HG03558 (cell line): ENCODE data around the gene RPS6KA5.
"Not testable (repeated sequence)": the region's sequence is repeated elsewhere in the genome, so short reads cannot be mapped to it uniquely, and the experiment has no call there.

Experiments
- ATAC-seq: cut with Tn5 transposase; IDR thresholded peaks from one replicate; pipeline ENCODE4 v1.9.1; 2021; ENCODE audit warnings: moderate number of reproducible peaks; ENCODE audit not compliant: unreplicated experiment; ENCODE audit errors: extremely low read depth

The RPS6KA5 gene

GRCh38 chr14:90890322-90891020, 170.0 kb downstream of the RPS6KA5 start:
- ATAC-seq, result no peak

- ATAC-seq, result no peak
Measured at GRCh38 chr14:90886297-90886815, 174.1 kb downstream of the RPS6KA5 start.

- ATAC-seq, result no peak
Measured at GRCh38 chr14:90883782-90884181, 176.7 kb downstream of the RPS6KA5 start.

GRCh38 chr14:90883197-90883596, 177.2 kb downstream of the RPS6KA5 start:
- ATAC-seq, result no peak

- ATAC-seq, result no peak
Measured at GRCh38 chr14:90880282-90880681, 180.2 kb downstream of the RPS6KA5 start.

GRCh38 chr14:90874599-90874998, 185.8 kb downstream of the RPS6KA5 start:
- ATAC-seq, result no peak

GRCh38 chr14:90871605-90872233, 188.7 kb downstream of the RPS6KA5 start:
- ATAC-seq, result no peak

GRCh38 chr14:90870950-90871604, 189.4 kb downstream of the RPS6KA5 start:
- no peak for ATAC-seq

GRCh38 chr14:90867501-90867900, 192.9 kb downstream of the RPS6KA5 start:
- no peak for ATAC-seq

- ATAC-seq, result no peak
Measured at GRCh38 chr14:90866833-90867232, 193.6 kb downstream of the RPS6KA5 start.

GRCh38 chr14:90864741-90865140, 195.7 kb downstream of the RPS6KA5 start:
- no peak for ATAC-seq

GRCh38 chr14:90858511-90858910, 201.9 kb downstream of the RPS6KA5 start:
- ATAC-seq, result no peak

GRCh38 chr14:90857866-90858265, 202.6 kb downstream of the RPS6KA5 start:
- ATAC-seq, result no peak

GRCh38 chr14:90856115-90856514, 204.3 kb downstream of the RPS6KA5 start:
- not testable (repeated sequence) for ATAC-seq

GRCh38 chr14:90853116-90853515, 207.3 kb downstream of the RPS6KA5 start:
- ATAC-seq, result no peak

GRCh38 chr14:90851327-90852036, 209.0 kb downstream of the RPS6KA5 start:
- ATAC-seq, result no peak

GRCh38 chr14:90850487-90850886, 210.0 kb downstream of the RPS6KA5 start:
- no peak for ATAC-seq

- ATAC-seq, result no peak
Measured at GRCh38 chr14:90849787-90850444, 210.5 kb downstream of the RPS6KA5 start.

- no peak for ATAC-seq
Measured at GRCh38 chr14:90848944-90849731, 211.3 kb downstream of the RPS6KA5 start.
